ENCODE data around the gene YIPF5. TPM values are rescaled to one million over a fixed set of nuclear protein-coding genes. Genes with fewer than 3 reads are reported as not detected.

The YIPF5 gene
- total and polyA plus RNA-seq, 2 of the 4 experiments (the other 2 are of a cell fraction): 64.4 to 172 TPM

GRCh38 chr5:144141585-144141984, 28.9 kb downstream of the YIPF5 start:
- H2BK15ac ChIP-seq (ENCODE audit: low read depth, low read length): no peak overlapping the region

More at GRCh38 chr5:144141585-144141984, 28.9 kb downstream of the YIPF5 start:
- Histone ChIP-seq H3K9me3 (ENCODE audit: control insufficient read depth, insufficient read depth, low read length) (no peaks in the 10 kb centered on the region), H2AK5ac (ENCODE audit: low read depth, low read length) (0 out of 2 replicates have a peak overlapping the region, but pooled peaks have one; percentile 3), H3K23ac (ENCODE audit: low read depth, low read length) (no peak overlapping the region), H3K27me3 (ENCODE audit: control insufficient read depth, insufficient read depth, low read length) (no peaks in the 10 kb centered on the region), H4K5ac (ENCODE audit: low read depth, low read length) (no peak overlapping the region), H3K79me1 (ENCODE audit: low read depth in 1 of 2, low read length in 2 of 2) (no peaks in the 10 kb centered on the region), H2BK20ac (ENCODE audit: low read depth, low read length) (0 out of 2 replicates have a peak overlapping the region, but pooled peaks have one; percentile 10), H3K56ac (ENCODE audit: extremely low read depth, insufficient read depth, low read length) (no peak overlapping the region), H3K14ac (replicated peaks; ENCODE audit: low read depth, low read length) (no peak overlapping the region), H3K36me3 (ENCODE audit: control insufficient read depth, insufficient read depth, low read length) (no peaks in the 10 kb centered on the region), H3K4me3 (ENCODE audit: insufficient read depth, low read depth, low read length) (no peak overlapping the region), H2BK5ac (ENCODE audit: low read depth, low read length, poor library complexity, severe bottlenecking) (no peak overlapping the region), H3K4ac (ENCODE audit: low read depth, low read length) (peak overlapping the region; percentile 33), H4K20me1 (ENCODE audit: insufficient read depth, low read length) (no peaks in the 10 kb centered on the region), H3K4me2 (ENCODE audit: low read depth, low read length) (no peak overlapping the region), H3K18ac (ENCODE audit: low read depth, low read length) (peak overlapping the region; percentile 40; the same call in 1 of the 2 replicates), H2BK120ac (ENCODE audit: low read depth, low read length) (peak overlapping the region; percentile 71), H3K9ac (ENCODE audit: low read depth, low read length) (no peak overlapping the region), H2AFZ (replicated peaks; ENCODE audit: low read length, poor library complexity) (peak overlapping the region; percentile 52), H3K9me1 (ENCODE audit: insufficient read depth, low read length) (peaks cover 3% of the 10 kb centered on the region; the same call in 1 of the 2 replicates), H3K4me1 (ENCODE audit: control insufficient read depth, insufficient read depth, low read length) (peaks cover 4% of the 10 kb centered on the region), H3K27ac (ENCODE audit: insufficient read depth, low read length) (no peak overlapping the region), H2AK9ac (replicated peaks; ENCODE audit: low read depth, low read length, poor library complexity) (peak overlapping the region; percentile 11), H4K91ac (ENCODE audit: insufficient read depth, low read depth, low read length) (peak overlapping the region; percentile 58; the same call in 1 of the 2 replicates), H4K8ac (ENCODE audit: low read depth in 2 of 2, low read length in 2 of 2) (peak overlapping the region in 1 of 2 experiments; percentile 65; a peak in 1 of 4 replicates)
- ChIA-PET CTCF (interaction anchor here (0.9 to 1.5 kb wide), 2 partner anchors 54 to 68 kb away, joined by 3 read pairs; no protein-coding TSS in a partner anchor), POLR2A (ENCODE audit: unreplicated experiment) (interaction anchor here (0.6 kb wide), 1 partner anchor 251 kb away, joined by 9 read pairs; no protein-coding TSS in a partner anchor)
- intact Hi-C loops (cut with micrococcal nuclease) (loop anchor here (5.0 to 10.0 kb wide), 2 partner anchors 174 to 447 kb away; no protein-coding TSS in a partner anchor), dilution Hi-C loops (cut with HindIII; ENCODE audit: low sequenced_read_pairs, unreplicated experiment) (no loop called here), in situ Hi-C loops (cut with MboI; ENCODE audit: low sequenced_read_pairs) (no loop called here)
- ATAC-seq (ENCODE audit: low read depth): no peak
- WGBS, 2 experiments (ENCODE audit: extremely low coverage in 2 of 2, insufficient read length in 1 of 2): 100% methylated on average over 1 of the region's 2 CpGs; no CpG with 5 or more reads in 1 of the 2 experiments
- TF ChIP-seq CEBPB (IDR thresholded peaks at IDR 0.05; ENCODE audit: low read depth, low read length) (peak; percentile 46; the same call in 1 of the 2 replicates), RAD21 (IDR thresholded peaks at IDR 0.05; ENCODE audit: low read length) (no peak)
- BruUV-seq (replicated peaks): no TSS peak
- DNase-seq: no peak

Measured in IMR-90 (cell line).